ENCODE data around the gene RBKS. TPM values are rescaled to one million over a fixed set of nuclear protein-coding genes. Genes with fewer than 3 reads are reported as not detected.

The RBKS gene
- total and polyA plus RNA-seq, 2 of the 13 experiments (the other 11 are each of a cell fraction or from before 2014, with no cell fraction given) = 7.7 to 8.3 TPM

- H3K79me2 ChIP-seq (ENCODE audit: insufficient read depth, low read length) = no peaks in the 10 kb centered on the region
- H3K4me1 ChIP-seq (ENCODE audit: insufficient read depth, low read length) = peaks cover 46% of the 10 kb centered on the region
- H3K36me3 ChIP-seq (replicated peaks in 1 of 2; ENCODE audit: control insufficient read depth in 1 of 2, insufficient read depth in 2 of 2, low read length in 2 of 2) = no peaks in the 10 kb centered on the region; a peak in 1 of 5 replicates
- ATAC-seq (peak; percentile 82), DNase-seq (ENCODE audit: low spot score) (peak; percentile 70), FAIRE-seq (no peak)
- no peaks in the 10 kb centered on the region for H3K9me3 ChIP-seq (ENCODE audit: low read length)
- no peak overlapping the region for H2AFZ ChIP-seq (ENCODE audit: low read length)
- POLR2A ChIA-PET = interaction anchor here (0.6 to 1.7 kb wide), 5 partner anchors 10 to 163 kb away, joined by 3 to 7 read pairs (median 5); partner anchors contain the start of genes BABAM2 and RBKS
- no peaks in the 10 kb centered on the region for H3K27me3 ChIP-seq (ENCODE audit: control insufficient read depth in 1 of 2, insufficient read depth in 2 of 2, low read length in 2 of 2)
- H3K4me3 ChIP-seq (replicated peaks in 1 of 3; ENCODE audit: insufficient read depth in 1 of 3, low read depth in 2 of 3, low read length in 3 of 3) = no peak overlapping the region
- H4K20me1 ChIP-seq (ENCODE audit: insufficient read depth, low read length) = no peaks in the 10 kb centered on the region
- CTCF ChIA-PET (ENCODE audit: low intra/inter-chr PET ratio, low total read pairs) = no interaction called here
- in situ Hi-C loops (cut with HindIII; ENCODE audit: extremely low pct_ligation_motif_present, low pct_unique_long_range_greater_than_20kb) (no loop called here), intact Hi-C loops (cut with micrococcal nuclease; ENCODE audit: unreplicated experiment) (no loop called here)
- peak overlapping the region; percentile 66 for H3K27ac ChIP-seq (ENCODE audit: extremely low read length, insufficient read depth, low read length)
- H3K9ac ChIP-seq (ENCODE audit: insufficient read depth, low read depth, low read length) = no peak overlapping the region
- TF ChIP-seq, protein P1, sequence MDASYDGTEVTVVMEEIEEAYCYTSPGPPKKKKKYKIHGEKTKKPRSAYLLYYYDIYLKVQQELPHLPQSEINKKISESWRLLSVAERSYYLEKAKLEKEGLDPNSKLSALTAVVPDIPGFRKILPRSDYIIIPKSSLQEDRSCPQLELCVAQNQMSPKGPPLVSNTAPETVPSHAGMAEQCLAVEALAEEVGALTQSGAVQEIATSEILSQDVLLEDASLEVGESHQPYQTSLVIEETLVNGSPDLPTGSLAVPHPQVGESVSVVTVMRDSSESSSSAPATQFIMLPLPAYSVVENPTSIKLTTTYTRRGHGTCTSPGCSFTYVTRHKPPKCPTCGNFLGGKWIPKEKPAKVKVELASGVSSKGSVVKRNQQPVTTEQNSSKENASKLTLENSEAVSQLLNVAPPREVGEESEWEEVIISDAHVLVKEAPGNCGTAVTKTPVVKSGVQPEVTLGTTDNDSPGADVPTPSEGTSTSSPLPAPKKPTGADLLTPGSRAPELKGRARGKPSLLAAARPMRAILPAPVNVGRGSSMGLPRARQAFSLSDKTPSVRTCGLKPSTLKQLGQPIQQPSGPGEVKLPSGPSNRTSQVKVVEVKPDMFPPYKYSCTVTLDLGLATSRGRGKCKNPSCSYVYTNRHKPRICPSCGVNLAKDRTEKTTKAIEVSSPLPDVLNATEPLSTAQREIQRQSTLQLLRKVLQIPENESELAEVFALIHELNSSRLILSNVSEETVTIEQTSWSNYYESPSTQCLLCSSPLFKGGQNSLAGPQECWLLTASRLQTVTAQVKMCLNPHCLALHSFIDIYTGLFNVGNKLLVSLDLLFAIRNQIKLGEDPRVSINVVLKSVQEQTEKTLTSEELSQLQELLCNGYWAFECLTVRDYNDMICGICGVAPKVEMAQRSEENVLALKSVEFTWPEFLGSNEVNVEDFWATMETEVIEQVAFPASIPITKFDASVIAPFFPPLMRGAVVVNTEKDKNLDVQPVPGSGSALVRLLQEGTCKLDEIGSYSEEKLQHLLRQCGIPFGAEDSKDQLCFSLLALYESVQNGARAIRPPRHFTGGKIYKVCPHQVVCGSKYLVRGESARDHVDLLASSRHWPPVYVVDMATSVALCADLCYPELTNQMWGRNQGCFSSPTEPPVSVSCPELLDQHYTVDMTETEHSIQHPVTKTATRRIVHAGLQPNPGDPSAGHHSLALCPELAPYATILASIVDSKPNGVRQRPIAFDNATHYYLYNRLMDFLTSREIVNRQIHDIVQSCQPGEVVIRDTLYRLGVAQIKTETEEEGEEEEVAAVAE (CRISPR knock-in tag; IDR thresholded peaks at IDR 0.05; ENCODE audit: borderline replicate concordance) = 0 out of 2 replicates have a peak, but pooled peaks have one; percentile 10
- TF ChIP-seq ZNF205 (CRISPR knock-in tag; IDR thresholded peaks at IDR 0.05) (peak; percentile 98), FOXA1 (IDR thresholded peaks at IDR 0.05) (no peak), FOXA1 (CRISPR knock-in tag; IDR thresholded peaks at IDR 0.05) (peak; percentile 16; the same call in 1 of the 2 replicates), HOXA7 (CRISPR knock-in tag; IDR thresholded peaks at IDR 0.05) (0 out of 2 replicates have a peak, but pooled peaks have one; percentile 20), ZNF510 (CRISPR knock-in tag; IDR thresholded peaks at IDR 0.05; ENCODE audit: low read depth) (no peak), ATF4 (CRISPR knock-in tag; IDR thresholded peaks at IDR 0.05) (peak in 1 of 2 experiments; percentile 48; a peak in 1 of 4 replicates), TBL1XR1 (IDR thresholded peaks at IDR 0.05; ENCODE audit: borderline replicate concordance, low read length, partially characterized antibody) (no peak), SSRP1 (CRISPR knock-in tag; IDR thresholded peaks at IDR 0.05) (0 out of 2 replicates have a peak, but pooled peaks have one; percentile 61)
- H3K4me2 ChIP-seq (ENCODE audit: low read depth, low read length) = no peak overlapping the region
- no TSS peak for BruUV-seq (replicated peaks)
Observed at GRCh38 chr2:27915874-27916273, 25.7 kb upstream of the RBKS start.

All from HepG2 (cell line).